ENCODE measurements around the gene HRNR. TPM values are rescaled to one million over a fixed set of nuclear protein-coding genes. Genes with fewer than 3 reads are reported as not detected.

Gene HRNR
- polyA plus RNA-seq, 1 of the 3 experiments (the other 2 are of a cell fraction), result not detected

GRCh38 chr1:152162792-152163463 is 61.1 kb downstream of the HRNR start (continued):
- TF ChIP-seq IRF3 (IDR thresholded peaks at IDR 0.05; ENCODE audit: low read depth, low read length) (no peak), FOSL2 (IDR thresholded peaks at IDR 0.05; ENCODE audit: borderline replicate concordance, low read depth) (peak; percentile 48; the same call in 1 of the 2 replicates), TCF12 (IDR thresholded peaks at IDR 0.05) (peak; percentile 81), GATA2 (CRISPR knock-in tag; IDR thresholded peaks at IDR 0.05) (no peak), RXRA (IDR thresholded peaks at IDR 0.05; ENCODE audit: borderline replicate concordance, low read depth) (0 out of 2 replicates have a peak, but pooled peaks have one; percentile 48), NFIC (IDR thresholded peaks at IDR 0.05; ENCODE audit: borderline replicate concordance) (peak; percentile 14; the same call in 1 of the 2 replicates)

Other genes with a start within 250 kb of the HRNR start
- 141 and 161 TPM in 2 replicates for gene S100A10, start 230.3 kb downstream of the HRNR start, polyA plus RNA-seq (2012; rRNA removed)
- 565 and 736 TPM in 2 replicates for gene S100A11, start 187.2 kb downstream of the HRNR start, polyA plus RNA-seq (2012; rRNA removed)
- not detected in 2 replicates for gene TCHHL1, start 135.1 kb downstream of the HRNR start, polyA plus RNA-seq (2012; rRNA removed)
- gene TCHH, start 108.7 kb downstream of the HRNR start, polyA plus RNA-seq (2012; rRNA removed), result not detected in 2 replicates
- not detected in 2 replicates for gene RPTN, start 65.0 kb downstream of the HRNR start, polyA plus RNA-seq (2012; rRNA removed)
- gene FLG, start 101.0 kb upstream of the HRNR start, polyA plus RNA-seq (2012; rRNA removed), result not detected in 2 replicates
- not detected in 2 replicates for gene FLG2, start 135.8 kb upstream of the HRNR start, polyA plus RNA-seq (2012; rRNA removed)
- not detected in 2 replicates for gene CRNN, start 190.1 kb upstream of the HRNR start, polyA plus RNA-seq (2012; rRNA removed)

Measured in SK-N-SH (cell line).